ENCODE results near the gene ABCB11. TPM values are rescaled to one million over a fixed set of nuclear protein-coding genes. Genes with fewer than 3 reads are reported as not detected.

Gene ABCB11
- total and polyA plus RNA-seq, 8 donors: 0.18 to 0.58 TPM; not detected in 6

GRCh38 chr2:169018390-169018789 is 12.7 kb downstream of the ABCB11 start:
- Histone ChIP-seq H3K27me3 (no peaks in the 10 kb centered on the region), H3K9me3 (no peaks in the 10 kb centered on the region), H3K4me1 (no peaks in the 10 kb centered on the region), H3K36me3 (no peaks in the 10 kb centered on the region), H3K27ac (no peak overlapping the region), H3K4me3 (no peak overlapping the region)
- intact Hi-C loops (cut with DNase I; ENCODE audit: low total_unique reads): no loop called here
- DNase-seq: no peak
- 51 to 67% (median 58%) methylated on average over 3 of the region's 3 CpGs for WGBS, 5 donors
- TF ChIP-seq EP300 (IDR thresholded peaks at IDR 0.05) (no peak), POLR2A (IDR thresholded peaks at IDR 0.05) (no peak), CTCF (IDR thresholded peaks at IDR 0.05) (no peak), POLR2AphosphoS5 (IDR thresholded peaks at IDR 0.05) (no peak)

- H3K4me3 ChIP-seq: no peak overlapping the region
- DNase-seq: no peak
- no peak for TF ChIP-seq POLR2AphosphoS5 (IDR thresholded peaks at IDR 0.05)
- TF ChIP-seq CTCF (IDR thresholded peaks at IDR 0.05): no peak
- TF ChIP-seq POLR2A (IDR thresholded peaks at IDR 0.05): no peak
- WGBS, 5 donors: 47 to 60% (median 55%) methylated on average over 4 of the region's 4 CpGs
- no peaks in the 10 kb centered on the region for H3K9me3 ChIP-seq
- H3K4me1 ChIP-seq: peaks cover 0 to 5% (median 0%) of the 10 kb centered on the region in 4 donors
- H3K27me3 ChIP-seq: no peaks in the 10 kb centered on the region
- H3K27ac ChIP-seq: no peak overlapping the region
- H3K36me3 ChIP-seq: no peaks in the 10 kb centered on the region
- intact Hi-C loops (cut with DNase I; ENCODE audit: low total_unique reads): no loop called here
Measured at GRCh38 chr2:169015943-169016342, 15.2 kb downstream of the ABCB11 start.

- intact Hi-C loops (cut with DNase I; ENCODE audit: low total_unique reads): no loop called here
- no peak for DNase-seq
- no peak for TF ChIP-seq CTCF (IDR thresholded peaks at IDR 0.05)
- TF ChIP-seq POLR2AphosphoS5 (IDR thresholded peaks at IDR 0.05): peak in 1 of 3 donors; percentile 35
- Histone ChIP-seq H3K4me3 (no peak overlapping the region), H3K27ac (peak overlapping the region in 2 of 5 donors; percentile 23 to 36), H3K27me3 (no peaks in the 10 kb centered on the region), H3K9me3 (no peaks in the 10 kb centered on the region), H3K36me3 (no peaks in the 10 kb centered on the region), H3K4me1 (peaks cover 0 to 5% (median 0%) of the 10 kb centered on the region in 4 donors)
- 53 to 79% (median 63%) methylated on average over 3 of the region's 3 CpGs for WGBS, 5 donors
Measured at GRCh38 chr2:169014780-169015179, 16.3 kb downstream of the ABCB11 start.

GRCh38 chr2:169013628-169014026 is 17.5 kb downstream of the ABCB11 start:
- Histone ChIP-seq H3K36me3 (no peaks in the 10 kb centered on the region), H3K4me3 (no peak overlapping the region), H3K27me3 (no peaks in the 10 kb centered on the region), H3K27ac (no peak overlapping the region), H3K9me3 (no peaks in the 10 kb centered on the region), H3K4me1 (peaks cover 0 to 5% (median 0%) of the 10 kb centered on the region in 4 donors)
- DNase-seq: no peak
- 67 to 79% (median 77%) methylated on average over 4 of the region's 4 CpGs for WGBS, 5 donors
- no peak for TF ChIP-seq POLR2AphosphoS5 (IDR thresholded peaks at IDR 0.05)
- TF ChIP-seq POLR2A (IDR thresholded peaks at IDR 0.05): no peak
- TF ChIP-seq CTCF (IDR thresholded peaks at IDR 0.05): no peak
- TF ChIP-seq EP300 (IDR thresholded peaks at IDR 0.05): no peak
- intact Hi-C loops (cut with DNase I; ENCODE audit: low total_unique reads): no loop called here

Measured in stomach (tissue), 9 donors.